Measurements from ENCODE around the gene OGFOD2. TPM values are rescaled to one million over a fixed set of nuclear protein-coding genes. Genes with fewer than 3 reads are reported as not detected.

Gene OGFOD2
- total RNA-seq, 1 donor from 2014 or later: 23.4 TPM

DNA sequence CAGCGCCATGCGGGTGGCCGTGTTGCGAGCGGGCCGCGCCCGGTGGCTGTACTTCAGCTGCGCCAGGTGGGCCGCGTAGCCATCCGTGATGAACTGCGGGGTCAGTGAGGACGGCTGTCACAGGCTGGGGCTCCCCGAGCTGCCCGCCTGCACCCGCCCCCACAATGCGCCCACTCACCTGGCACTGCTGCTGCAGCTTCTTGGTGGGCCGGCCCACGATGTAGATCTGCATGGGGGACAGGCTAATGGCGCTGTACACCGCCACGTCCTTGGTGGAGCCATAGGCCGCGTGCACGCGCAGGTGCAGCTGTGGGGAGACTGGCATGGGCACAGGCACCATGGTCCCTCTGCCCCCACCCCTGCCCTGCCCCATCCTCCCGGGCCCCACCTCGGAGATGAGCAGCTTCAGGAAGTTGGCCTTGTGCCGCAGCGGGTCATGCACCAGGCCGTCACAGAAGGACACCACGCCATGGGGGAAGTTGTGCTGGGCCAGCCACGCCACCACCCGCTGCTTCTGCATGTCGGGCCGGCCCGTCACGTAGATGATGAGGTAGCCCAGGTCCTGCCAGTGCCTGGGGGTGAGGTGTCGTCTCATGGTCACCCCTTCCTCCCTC, 11.3 kb downstream of the OGFOD2 start:
- intact Hi-C loops (cut with micrococcal nuclease): no loop called here

DNA sequence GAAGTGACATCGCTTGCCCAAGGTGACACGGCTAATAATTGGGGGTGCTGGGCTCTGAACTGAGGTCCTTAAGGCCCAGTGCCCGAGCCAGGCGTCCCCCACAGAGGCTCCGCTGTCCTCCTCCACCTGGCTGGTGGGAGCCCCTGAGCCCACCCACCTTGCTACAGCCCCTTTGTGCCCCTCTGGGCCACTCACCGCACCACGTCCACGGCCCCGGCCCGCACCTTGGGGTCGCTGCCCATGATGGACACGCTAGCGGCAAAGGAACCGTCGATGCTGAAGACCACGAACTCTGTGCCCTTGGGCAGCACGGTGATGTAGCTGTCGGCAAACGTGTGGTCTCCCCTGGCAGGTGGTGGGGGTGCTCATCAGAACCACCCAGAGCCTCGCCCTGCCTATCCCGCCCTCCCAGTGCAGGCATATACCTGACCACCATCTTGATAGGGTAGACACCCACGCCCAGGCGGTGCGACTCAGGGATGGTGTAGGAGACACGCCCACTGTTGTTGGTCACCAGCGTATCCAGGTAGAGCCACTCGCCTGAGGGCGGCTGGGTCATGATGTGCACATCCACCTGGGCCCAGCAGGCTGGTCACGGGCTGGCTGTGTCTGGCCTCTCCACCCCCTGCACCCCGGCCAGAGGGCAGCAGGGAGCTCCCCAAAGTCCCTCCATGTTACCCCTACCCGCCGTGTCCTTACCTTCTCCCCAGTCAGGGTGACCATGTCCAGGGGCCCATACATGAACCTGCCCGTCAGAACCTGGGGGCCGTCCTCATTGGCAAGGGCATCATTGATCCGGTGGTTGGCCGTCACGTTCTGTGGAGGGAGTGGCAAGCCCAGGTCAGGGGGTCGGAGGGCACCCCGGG, 12.3 kb downstream of the OGFOD2 start:
- intact Hi-C loops (cut with micrococcal nuclease): no loop called here

- intact Hi-C loops (cut with micrococcal nuclease): no loop called here
Observed at GRCh38 chr12:122988036-122988435, 13.0 kb downstream of the OGFOD2 start.

GRCh38 chr12:122988612-122989212, 13.7 kb downstream of the OGFOD2 start:
- intact Hi-C loops (cut with micrococcal nuclease): no loop called here

DNA sequence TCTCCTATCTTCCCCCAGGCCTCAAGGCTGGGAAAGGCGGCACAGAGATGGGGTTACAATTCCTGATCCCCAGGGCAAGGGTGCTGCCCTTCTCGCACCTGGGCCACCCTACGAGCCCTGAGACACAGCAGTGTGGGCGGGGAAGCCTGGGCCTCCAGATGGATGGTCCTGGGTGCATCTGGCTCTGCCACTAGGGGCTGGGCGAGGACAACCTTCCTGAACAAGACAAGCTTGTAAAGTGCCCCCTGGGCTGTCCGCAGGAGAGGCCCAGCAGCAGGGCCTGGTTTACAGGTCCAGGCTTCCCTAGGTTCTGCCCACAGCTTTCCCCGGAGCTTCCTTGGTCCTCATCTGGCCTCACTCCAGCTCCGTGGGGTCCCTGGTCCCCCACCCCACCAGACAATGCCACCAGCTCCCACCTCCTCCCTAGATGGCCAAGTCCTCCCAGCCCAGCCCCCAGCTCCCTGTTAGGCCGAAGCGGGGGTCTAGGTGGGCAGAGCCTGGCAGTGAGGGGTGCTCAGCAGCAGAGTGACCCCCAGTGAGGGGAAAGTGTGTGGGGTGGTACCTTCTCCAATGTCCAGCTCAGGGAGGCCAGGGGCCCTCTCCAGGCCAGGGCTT, 14.3 kb downstream of the OGFOD2 start:
- intact Hi-C loops (cut with micrococcal nuclease): no loop called here

DNA sequence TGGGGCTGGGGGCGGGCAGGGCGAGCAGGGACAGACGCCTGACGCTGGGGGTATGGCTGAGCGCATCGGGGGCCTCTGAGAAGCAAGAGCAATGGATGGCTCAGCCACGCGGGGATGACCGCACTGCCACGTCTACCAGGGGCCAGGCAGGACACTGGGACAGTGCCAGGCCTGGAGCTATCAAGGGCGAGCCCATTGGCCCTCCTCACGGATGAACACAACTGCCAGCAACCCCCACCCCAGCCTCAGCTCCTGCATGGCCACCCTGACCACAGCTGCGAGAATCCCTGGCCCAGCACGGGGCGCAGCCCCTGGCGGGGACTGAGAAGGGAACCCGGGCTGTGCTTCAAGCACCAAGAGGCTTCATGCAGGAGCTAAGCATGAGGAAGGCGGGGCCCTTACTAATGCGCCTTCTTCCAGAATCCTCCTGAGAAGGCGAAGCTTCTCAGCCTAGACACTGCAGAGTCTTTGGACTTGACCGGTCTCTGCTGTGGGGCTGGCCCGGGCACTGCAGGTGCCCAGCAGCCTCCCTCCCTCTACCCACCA, 14.9 kb downstream of the OGFOD2 start:
- intact Hi-C loops (cut with micrococcal nuclease): no loop called here

DNA sequence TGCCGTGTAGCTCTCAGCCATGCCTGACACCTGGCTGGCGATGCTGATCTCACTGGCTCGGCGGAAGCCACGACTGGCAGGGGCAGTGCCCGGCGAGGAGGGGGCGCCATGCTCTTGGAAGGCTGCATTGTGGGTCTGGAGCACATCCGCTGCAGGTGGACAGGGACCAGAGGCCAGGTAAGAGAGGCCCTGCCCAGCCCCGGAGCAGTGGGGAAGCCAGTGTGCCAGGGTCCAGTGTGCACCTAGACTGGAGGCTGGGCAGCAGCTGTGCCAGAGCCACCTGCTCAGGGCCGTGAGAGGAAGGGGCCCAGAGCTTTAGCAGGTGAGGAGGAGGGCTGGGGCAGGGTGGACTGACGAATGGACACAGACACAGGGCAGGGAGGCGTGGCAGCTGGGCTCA, 15.5 kb downstream of the OGFOD2 start:
- intact Hi-C loops (cut with micrococcal nuclease): no loop called here

GRCh38 chr12:122990961-122991622, 16.0 kb downstream of the OGFOD2 start:
- intact Hi-C loops (cut with micrococcal nuclease): no loop called here

- intact Hi-C loops (cut with micrococcal nuclease): no loop called here
Observed at GRCh38 chr12:122991623-122992275, 16.7 kb downstream of the OGFOD2 start.

GRCh38 chr12:122992386-122992785, 17.3 kb downstream of the OGFOD2 start:
- intact Hi-C loops (cut with micrococcal nuclease): no loop called here

DNA sequence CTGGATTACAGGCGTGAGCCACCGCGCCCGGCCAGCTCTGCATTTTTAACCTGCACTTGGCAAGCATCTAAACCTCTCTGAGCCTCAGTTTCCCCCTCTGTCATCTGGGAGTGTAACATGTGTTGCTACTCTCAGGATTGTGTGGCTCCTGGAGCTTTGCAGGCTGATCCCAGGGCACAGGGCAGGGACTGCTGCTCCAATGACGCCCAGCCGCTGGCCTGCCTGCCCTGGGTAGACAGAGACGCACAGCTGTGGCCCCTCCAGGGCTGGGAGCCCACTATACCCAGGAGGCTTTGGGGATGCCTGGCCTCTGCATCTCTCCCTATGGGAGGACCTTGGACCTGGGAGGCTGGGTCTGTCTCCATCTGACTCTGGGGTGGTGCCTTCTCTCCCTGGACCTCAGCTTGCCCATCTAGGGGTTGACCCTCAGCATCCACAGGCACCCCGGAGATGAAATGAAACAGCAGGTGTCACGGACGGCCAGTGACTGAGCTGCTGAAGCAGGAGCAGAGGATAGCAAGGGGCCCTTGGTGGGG, 19.2 kb downstream of the OGFOD2 start:
- intact Hi-C loops (cut with micrococcal nuclease): no loop called here

DNA sequence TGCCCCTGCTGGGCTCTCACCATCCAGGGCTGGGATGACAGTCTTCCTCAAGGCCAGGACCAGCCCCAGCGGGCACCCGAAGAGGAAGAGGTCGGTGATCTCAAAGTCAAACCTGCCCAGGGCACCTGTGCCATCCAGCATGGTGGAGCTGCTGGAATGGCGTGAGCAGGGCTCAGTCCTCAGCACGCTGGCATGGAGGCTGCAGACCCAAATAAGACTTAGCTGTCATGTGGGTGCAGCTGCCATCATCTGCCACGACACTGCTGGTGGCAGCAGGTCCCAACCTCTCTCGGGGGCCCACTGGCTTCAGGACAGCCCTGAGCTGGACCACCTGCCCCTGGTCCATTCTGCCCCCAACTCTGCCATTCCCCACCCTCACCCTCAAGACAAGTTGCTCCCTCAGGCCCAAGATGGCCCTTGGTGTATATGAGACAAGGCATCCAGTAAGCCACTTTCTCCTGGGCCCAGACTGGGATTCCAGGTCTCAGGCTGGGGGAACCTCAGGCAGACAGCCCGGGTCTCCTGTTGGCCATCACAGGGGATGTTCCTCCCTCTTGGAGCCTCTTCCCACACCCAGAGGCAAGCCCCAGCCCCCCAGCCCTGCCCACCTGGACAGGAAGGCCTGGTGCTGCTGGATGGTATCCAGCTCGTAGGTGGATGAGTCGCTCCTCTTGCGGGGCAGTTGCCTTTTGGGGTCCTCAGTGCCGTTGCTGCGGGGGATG, 19.9 kb downstream of the OGFOD2 start:
- intact Hi-C loops (cut with micrococcal nuclease): no loop called here

- intact Hi-C loops (cut with micrococcal nuclease): no loop called here
Observed at GRCh38 chr12:122995503-122996187, 20.6 kb downstream of the OGFOD2 start.

DNA sequence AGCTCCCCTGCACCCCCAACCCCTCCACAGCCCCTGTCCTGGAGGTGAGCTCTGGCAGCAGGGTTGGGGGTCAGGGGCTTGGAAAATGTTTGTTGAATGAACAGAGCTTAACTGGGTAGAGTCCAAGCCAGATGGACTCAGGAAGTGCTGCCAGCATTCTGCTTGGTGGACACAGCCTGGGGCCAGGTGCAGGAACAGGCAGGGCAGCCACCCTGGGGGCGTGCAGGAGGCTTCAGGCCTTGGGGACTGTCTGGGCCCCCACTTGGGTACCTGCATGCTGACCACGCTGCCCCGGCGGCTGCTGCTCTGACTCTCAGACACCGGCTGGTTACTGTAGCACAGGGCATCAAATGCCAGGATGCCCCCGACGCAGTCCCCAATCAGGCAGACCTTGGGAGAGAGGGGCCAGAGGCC, 21.2 kb downstream of the OGFOD2 start:
- intact Hi-C loops (cut with micrococcal nuclease): no loop called here

- intact Hi-C loops (cut with micrococcal nuclease): no loop called here
Observed at GRCh38 chr12:122996621-122997342, 21.7 kb downstream of the OGFOD2 start.

GRCh38 chr12:122997343-122998250, 22.6 kb downstream of the OGFOD2 start:
- intact Hi-C loops (cut with micrococcal nuclease): no loop called here

DNA sequence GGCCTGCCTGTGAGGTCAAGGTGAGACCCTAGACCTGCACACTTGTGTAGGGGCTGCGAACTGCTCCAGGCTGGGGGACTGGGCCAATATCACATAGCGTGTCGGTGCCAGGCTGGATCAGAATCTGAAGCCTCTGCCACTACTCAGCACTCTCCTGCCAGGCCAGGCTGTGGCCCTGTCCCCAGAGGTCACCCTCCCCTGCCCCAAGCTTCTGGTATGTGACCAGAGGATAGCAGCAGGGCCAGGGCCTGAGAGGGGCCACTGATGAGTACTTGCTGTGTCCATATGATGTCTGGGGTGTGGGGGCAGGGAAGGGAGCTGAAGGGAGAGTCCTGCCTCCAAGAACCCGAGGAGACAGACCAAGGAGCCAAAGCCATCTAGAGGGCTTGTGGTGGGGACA, 23.3 kb downstream of the OGFOD2 start:
- intact Hi-C loops (cut with micrococcal nuclease): no loop called here
